ENCODE data around the gene CREG2. TPM values are rescaled to one million over a fixed set of nuclear protein-coding genes. Genes with fewer than 3 reads are reported as not detected.

CREG2 gene
- total RNA-seq, 1 donor from 2014 or later, result not detected

- DNase-seq (ENCODE audit: low read depth), result no peak
- no peak overlapping the region for H3K4me3 ChIP-seq (ENCODE audit: low read depth, low read length)
- TF ChIP-seq CTCF (conservative IDR thresholded peaks at IDR 0.05; ENCODE audit: low read depth, low read length), result peak; percentile 13
Measured at GRCh38 chr2:101409699-101410098, 22.4 kb upstream of the CREG2 start.

- DNase-seq (ENCODE audit: low read depth), result no peak
- no peak for TF ChIP-seq CTCF (conservative IDR thresholded peaks at IDR 0.05; ENCODE audit: low read depth, low read length)
- no peak overlapping the region for H3K4me3 ChIP-seq (ENCODE audit: low read depth, low read length)
Measured at GRCh38 chr2:101408925-101409324, 21.6 kb upstream of the CREG2 start.

GRCh38 chr2:101405351-101405899 is 18.1 kb upstream of the CREG2 start:
- H3K4me3 ChIP-seq (ENCODE audit: low read depth, low read length), result no peak overlapping the region
- TF ChIP-seq CTCF (conservative IDR thresholded peaks at IDR 0.05; ENCODE audit: low read depth, low read length), result no peak

GRCh38 chr2:101403745-101404144 is 16.4 kb upstream of the CREG2 start:
- TF ChIP-seq CTCF (conservative IDR thresholded peaks at IDR 0.05; ENCODE audit: low read depth, low read length), result no peak
- H3K4me3 ChIP-seq (ENCODE audit: low read depth, low read length), result no peak overlapping the region

More at GRCh38 chr2:101405351-101405899, 18.1 kb upstream of the CREG2 start:
- no peak for DNase-seq (ENCODE audit: low read depth)

GRCh38 chr2:101402630-101403029 is 15.3 kb upstream of the CREG2 start:
- DNase-seq (ENCODE audit: low read depth), result no peak
- no peak for TF ChIP-seq CTCF (conservative IDR thresholded peaks at IDR 0.05; ENCODE audit: low read depth, low read length)
- no peak overlapping the region for H3K4me3 ChIP-seq (ENCODE audit: low read depth, low read length)

More at GRCh38 chr2:101403745-101404144, 16.4 kb upstream of the CREG2 start:
- no peak for DNase-seq (ENCODE audit: low read depth)

- no peak overlapping the region for H3K4me3 ChIP-seq (ENCODE audit: low read depth, low read length)
- no peak for TF ChIP-seq CTCF (conservative IDR thresholded peaks at IDR 0.05; ENCODE audit: low read depth, low read length)
- DNase-seq (ENCODE audit: low read depth), result no peak
Measured at GRCh38 chr2:101401906-101402305, 14.6 kb upstream of the CREG2 start.

- no peak for TF ChIP-seq CTCF (conservative IDR thresholded peaks at IDR 0.05; ENCODE audit: low read depth, low read length)
- no peak for DNase-seq (ENCODE audit: low read depth)
- no peak overlapping the region for H3K4me3 ChIP-seq (ENCODE audit: low read depth, low read length)
Measured at GRCh38 chr2:101401326-101401665, 14.0 kb upstream of the CREG2 start.
